ENCODE data around the gene TRAF7. TPM values are rescaled to one million over a fixed set of nuclear protein-coding genes. Genes with fewer than 3 reads are reported as not detected.

TRAF7 gene
- total RNA-seq, 4 donors from 2014 or later = 15.3 to 97.1 (median 51.7) TPM

GRCh38 chr16:2174396-2175131, 19.0 kb downstream of the TRAF7 start:
- intact Hi-C loops (cut with DNase I; ENCODE audit: low total_unique reads) = no loop called here
- no peak for TF ChIP-seq CTCF (IDR thresholded peaks at IDR 0.05)
- no peak for TF ChIP-seq POLR2A (IDR thresholded peaks at IDR 0.05)
- H3K36me3 ChIP-seq = no peaks in the 10 kb centered on the region

GRCh38 chr16:2175454-2175853, 19.9 kb downstream of the TRAF7 start:
- H3K4me3 ChIP-seq = no peak overlapping the region
- no peaks in the 10 kb centered on the region for H3K9me3 ChIP-seq
- H3K27me3 ChIP-seq = no peaks in the 10 kb centered on the region
- H3K36me3 ChIP-seq = no peaks in the 10 kb centered on the region
- no peaks in the 10 kb centered on the region for H3K4me1 ChIP-seq
- H3K27ac ChIP-seq = no peak overlapping the region
- intact Hi-C loops (cut with DNase I; ENCODE audit: low total_unique reads) = no loop called here
- DNase-seq = no peak
- TF ChIP-seq CTCF (IDR thresholded peaks at IDR 0.05) (no peak), POLR2A (IDR thresholded peaks at IDR 0.05) (no peak)

More at GRCh38 chr16:2174396-2175131, 19.0 kb downstream of the TRAF7 start:
- no peaks in the 10 kb centered on the region for H3K27me3 ChIP-seq
- no peak overlapping the region for H3K4me3 ChIP-seq
- H3K4me1 ChIP-seq = no peaks in the 10 kb centered on the region
- H3K27ac ChIP-seq = no peak overlapping the region
- H3K9me3 ChIP-seq = no peaks in the 10 kb centered on the region
- no peak for DNase-seq

GRCh38 chr16:2176047-2176446, 20.5 kb downstream of the TRAF7 start:
- Histone ChIP-seq H3K27me3 (no peaks in the 10 kb centered on the region), H3K9me3 (no peaks in the 10 kb centered on the region), H3K36me3 (no peaks in the 10 kb centered on the region), H3K4me1 (no peaks in the 10 kb centered on the region), H3K4me3 (no peak overlapping the region), H3K27ac (no peak overlapping the region)
- DNase-seq = no peak
- intact Hi-C loops (cut with DNase I; ENCODE audit: low total_unique reads) = no loop called here
- TF ChIP-seq POLR2A (IDR thresholded peaks at IDR 0.05) = no peak
- TF ChIP-seq CTCF (IDR thresholded peaks at IDR 0.05) = no peak

GRCh38 chr16:2177101-2177500, 21.5 kb downstream of the TRAF7 start:
- Histone ChIP-seq H3K4me1 (no peaks in the 10 kb centered on the region), H3K4me3 (no peak overlapping the region), H3K36me3 (no peaks in the 10 kb centered on the region), H3K9me3 (no peaks in the 10 kb centered on the region), H3K27ac (no peak overlapping the region), H3K27me3 (no peaks in the 10 kb centered on the region)
- TF ChIP-seq CTCF (IDR thresholded peaks at IDR 0.05) (no peak), POLR2A (IDR thresholded peaks at IDR 0.05) (no peak)
- intact Hi-C loops (cut with DNase I; ENCODE audit: low total_unique reads) = no loop called here
- no peak for DNase-seq

- Histone ChIP-seq H3K36me3 (no peaks in the 10 kb centered on the region), H3K27ac (no peak overlapping the region), H3K4me1 (no peaks in the 10 kb centered on the region), H3K9me3 (no peaks in the 10 kb centered on the region), H3K4me3 (no peak overlapping the region), H3K27me3 (no peaks in the 10 kb centered on the region)
- DNase-seq = no peak
- TF ChIP-seq CTCF (IDR thresholded peaks at IDR 0.05) = no peak
- TF ChIP-seq POLR2A (IDR thresholded peaks at IDR 0.05) = no peak
- intact Hi-C loops (cut with DNase I; ENCODE audit: low total_unique reads) = no loop called here
Observed at GRCh38 chr16:2177561-2177960, 22.0 kb downstream of the TRAF7 start.
